ENCODE measurements around the gene ACTL8. TPM values are rescaled to one million over a fixed set of nuclear protein-coding genes. Genes with fewer than 3 reads are reported as not detected.

ACTL8 gene
- total RNA-seq (2014; rRNA removed; shearing (Covaris generic)), result 0.20 and 0.55 TPM in 2 replicates

- no peak for DNase-seq (ENCODE audit: low spot score)
Observed at GRCh38 chr1:17755120-17755519, at the start of gene ACTL8. ACTL8 (plus strand) TSS chr1:17755333; CDS start chr1:17823009, 67,676 bp downstream.

GRCh38 chr1:17706445-17706844 lies 48.7 kb upstream of the ACTL8 start:
- no peak for DNase-seq (ENCODE audit: low spot score)

- no peak for DNase-seq (ENCODE audit: low spot score)
Observed at GRCh38 chr1:17709981-17710380, 45.2 kb upstream of the ACTL8 start.

GRCh38 chr1:17710889-17711576 lies 44.1 kb upstream of the ACTL8 start:
- no peak for DNase-seq (ENCODE audit: low spot score)

GRCh38 chr1:17711577-17711910 lies 43.6 kb upstream of the ACTL8 start:
- no peak for DNase-seq (ENCODE audit: low spot score)

GRCh38 chr1:17711941-17712340 lies 43.2 kb upstream of the ACTL8 start:
- DNase-seq (ENCODE audit: low spot score), result no peak

GRCh38 chr1:17713993-17714392 lies 41.1 kb upstream of the ACTL8 start:
- no peak for DNase-seq (ENCODE audit: low spot score)

- no peak for DNase-seq (ENCODE audit: low spot score)
Observed at GRCh38 chr1:17717594-17718535, 37.3 kb upstream of the ACTL8 start.

GRCh38 chr1:17719874-17720273 lies 35.3 kb upstream of the ACTL8 start:
- no peak for DNase-seq (ENCODE audit: low spot score)

- DNase-seq (ENCODE audit: low spot score), result no peak
Observed at GRCh38 chr1:17721444-17721843, 33.7 kb upstream of the ACTL8 start.

- no peak for DNase-seq (ENCODE audit: low spot score)
Observed at GRCh38 chr1:17723684-17724083, 31.4 kb upstream of the ACTL8 start.

- DNase-seq (ENCODE audit: low spot score), result no peak
Observed at GRCh38 chr1:17724150-17724549, 31.0 kb upstream of the ACTL8 start.

- no peak for DNase-seq (ENCODE audit: low spot score)
Observed at GRCh38 chr1:17725084-17725719, 29.9 kb upstream of the ACTL8 start.

GRCh38 chr1:17725811-17726582 lies 29.1 kb upstream of the ACTL8 start:
- no peak for DNase-seq (ENCODE audit: low spot score)

GRCh38 chr1:17728123-17728712 lies 26.9 kb upstream of the ACTL8 start:
- DNase-seq (ENCODE audit: low spot score), result no peak

GRCh38 chr1:17729248-17729647 lies 25.9 kb upstream of the ACTL8 start:
- no peak for DNase-seq (ENCODE audit: low spot score)

GRCh38 chr1:17729909-17730308 lies 25.2 kb upstream of the ACTL8 start:
- DNase-seq (ENCODE audit: low spot score), result no peak

GRCh38 chr1:17731460-17731859 lies 23.7 kb upstream of the ACTL8 start:
- DNase-seq (ENCODE audit: low spot score), result no peak

- DNase-seq (ENCODE audit: low spot score), result no peak
Observed at GRCh38 chr1:17732475-17732874, 22.7 kb upstream of the ACTL8 start.

- DNase-seq (ENCODE audit: low spot score), result no peak
Observed at GRCh38 chr1:17733661-17734060, 21.5 kb upstream of the ACTL8 start.

- no peak for DNase-seq (ENCODE audit: low spot score)
Observed at GRCh38 chr1:17734609-17735008, 20.5 kb upstream of the ACTL8 start.
